Cardiac septum (tissue), 1 donor: ENCODE results near the gene AKAP10. TPM values are rescaled to one million over a fixed set of nuclear protein-coding genes. Genes with fewer than 3 reads are reported as not detected.
"Not testable (repeated sequence)": the region's sequence is repeated elsewhere in the genome, so short reads cannot be mapped to it uniquely, and the experiment has no call there.

Experiments
- DNase-seq: peaks from one replicate; pipeline ENCODE4 v3.0.0-alpha.2; 2020; ENCODE audit warnings: low spot score
- intact Hi-C: fragments of 100-400 bp; cut with DNase I; formaldehyde crosslinking; loops from one replicate; pipeline ENCODE4 v1.14.0; 2022
- total RNA-seq: library from RNA; stranded (reverse); fragmentation: NEBNext Ultra II Directional; extraction: Animal tissue kit (Norgen Biotek cat#: 25700); gene quantifications from one replicate; pipeline ENCODE4 v1.2.1, GENCODE V29; 2021
- donor health status: DM: no; HTN: no; CAD: no.

Gene AKAP10
- total RNA-seq, 1 donor from 2014 or later, result 18.5 TPM

- DNase-seq, result no peak
- intact Hi-C loops, result no loop called here
Observed at GRCh38 chr17:19883537-19884215, 94.0 kb downstream of the AKAP10 start.

- no peak for DNase-seq
- intact Hi-C loops, result no loop called here
Observed at GRCh38 chr17:19880393-19880792, 97.2 kb downstream of the AKAP10 start.

GRCh38 chr17:19877364-19877945, 100.2 kb downstream of the AKAP10 start:
- DNase-seq, result no peak
- intact Hi-C loops, result no loop called here

- intact Hi-C loops, result no loop called here
- peak; percentile 78 for DNase-seq
Observed at GRCh38 chr17:19876529-19877161, 101.0 kb downstream of the AKAP10 start.

GRCh38 chr17:19874256-19874655, 103.4 kb downstream of the AKAP10 start:
- DNase-seq, result no peak
- intact Hi-C loops, result no loop called here

GRCh38 chr17:19873346-19873745, 104.3 kb downstream of the AKAP10 start:
- no peak for DNase-seq
- intact Hi-C loops, result no loop called here

GRCh38 chr17:19868079-19868395, 109.6 kb downstream of the AKAP10 start:
- intact Hi-C loops, result no loop called here
- no peak for DNase-seq

GRCh38 chr17:19867329-19868078, 110.1 kb downstream of the AKAP10 start, which contains the start of gene ULK2:
Gene ULK2, minus strand, starts transcription at chr17:19867936. Its CDS starts 519 bp downstream, at chr17:19867417.
- intact Hi-C loops, result no loop called here
- peak; percentile 78 for DNase-seq

GRCh38 chr17:19867079-19867328, 110.6 kb downstream of the AKAP10 start:
- intact Hi-C loops, result no loop called here

GRCh38 chr17:19865021-19865420, 112.6 kb downstream of the AKAP10 start:
- intact Hi-C loops, result no loop called here
- no peak for DNase-seq

More at GRCh38 chr17:19867079-19867328, 110.6 kb downstream of the AKAP10 start:
- DNase-seq, result peak; percentile 83

- intact Hi-C loops, result not testable (repeated sequence)
Observed at GRCh38 chr17:19860647-19861177, 116.9 kb downstream of the AKAP10 start.

GRCh38 chr17:19857640-19858039, 120.0 kb downstream of the AKAP10 start:
- intact Hi-C loops, result no loop called here
- no peak for DNase-seq

More at GRCh38 chr17:19860647-19861177, 116.9 kb downstream of the AKAP10 start:
- DNase-seq, result not testable (repeated sequence)

Other genes with a start within 250 kb of the AKAP10 start
- gene ALDH3A1, start 229.5 kb downstream of the AKAP10 start, total RNA-seq, result 0.24 TPM
- 14.0 TPM for gene ULK2, start 109.9 kb downstream of the AKAP10 start, total RNA-seq
- gene SPECC1, start 31.5 kb upstream of the AKAP10 start, total RNA-seq, result 10.1 TPM